Amniotic stem cell (primary cell): ENCODE data around the gene METTL2B.
A peak's percentile ranks its signal among the peaks of the same experiment; 100 is the strongest.
"Not testable (repeated sequence)": the region's sequence is repeated elsewhere in the genome, so short reads cannot be mapped to it uniquely, and the experiment has no call there.

Experiments
- DNase-seq: peaks from one replicate; lab custom pipeline; 2025; lab: John Stamatoyannopoulos, UW

The METTL2B gene

GRCh38 chr7:128454808-128455542 lies 21.6 kb upstream of the METTL2B start:
- DNase-seq = no peak

GRCh38 chr7:128455543-128456254 lies 20.8 kb upstream of the METTL2B start, which contains the start of gene HILPDA:
Gene HILPDA, plus strand, starts transcription at chr7:128455878. Its CDS starts 1,391 bp downstream, at chr7:128457269.
- DNase-seq = peak; percentile 82

- DNase-seq = no peak
Measured at GRCh38 chr7:128456255-128456725, 20.3 kb upstream of the METTL2B start.

GRCh38 chr7:128457385-128457784 lies 19.2 kb upstream of the METTL2B start:
- DNase-seq = not testable (repeated sequence)

- DNase-seq = no peak
Measured at GRCh38 chr7:128458956-128459355, 17.6 kb upstream of the METTL2B start.

- DNase-seq = no peak
Measured at GRCh38 chr7:128459394-128459878, 17.1 kb upstream of the METTL2B start.

GRCh38 chr7:128462460-128462859 lies 14.1 kb upstream of the METTL2B start:
- no peak for DNase-seq

GRCh38 chr7:128463345-128463744 lies 13.2 kb upstream of the METTL2B start:
- DNase-seq = not testable (repeated sequence)

- not testable (repeated sequence) for DNase-seq
Measured at GRCh38 chr7:128463933-128464332, 12.6 kb upstream of the METTL2B start.

- not testable (repeated sequence) for DNase-seq
Measured at GRCh38 chr7:128466871-128467270, 9.7 kb upstream of the METTL2B start.

- not testable (repeated sequence) for DNase-seq
Measured at GRCh38 chr7:128477336-128477690, 765 bp downstream of the METTL2B start.

- DNase-seq = not testable (repeated sequence)
Measured at GRCh38 chr7:128479082-128479481, 2.5 kb downstream of the METTL2B start.

GRCh38 chr7:128488134-128488533 lies 11.6 kb downstream of the METTL2B start:
- not testable (repeated sequence) for DNase-seq

- no peak for DNase-seq
Measured at GRCh38 chr7:128497405-128497804, 20.9 kb downstream of the METTL2B start.

- DNase-seq = not testable (repeated sequence)
Measured at GRCh38 chr7:128505416-128505815, 28.9 kb downstream of the METTL2B start.

- not testable (repeated sequence) for DNase-seq
Measured at GRCh38 chr7:128506819-128507218, 30.3 kb downstream of the METTL2B start.

- DNase-seq = not testable (repeated sequence)
Measured at GRCh38 chr7:128507321-128507993, 30.9 kb downstream of the METTL2B start.

- not testable (repeated sequence) for DNase-seq
Measured at GRCh38 chr7:128511692-128512091, 35.1 kb downstream of the METTL2B start.

GRCh38 chr7:128515232-128515631 lies 38.7 kb downstream of the METTL2B start:
- DNase-seq = not testable (repeated sequence)

- not testable (repeated sequence) for DNase-seq
Measured at GRCh38 chr7:128517023-128517422, 40.5 kb downstream of the METTL2B start.

- DNase-seq = not testable (repeated sequence)
Measured at GRCh38 chr7:128523226-128523931, 46.8 kb downstream of the METTL2B start.
